BJ (cell line): Measurements from ENCODE around the gene POU4F3. TPM values are rescaled to one million over a fixed set of nuclear protein-coding genes. Genes with fewer than 3 reads are reported as not detected.

Experiments used
- CTCF ChIA-PET: fragments of 350-600 bp; formaldehyde crosslinking; extraction: SDS; loops from one replicate; lab custom pipeline; 2021; ENCODE audit warnings: antibody characterized with exemption, inconsistent platforms; lab: Yijun Ruan, JAX
- POLR2A ChIA-PET: fragments of 300-600 bp; sonication (Branson Sonifier 250); formaldehyde crosslinking; extraction: SDS; loops from one replicate; lab custom pipeline; 2021; ENCODE audit warnings: antibody characterized with exemption; lab: Charles Lee
- DNase-seq: peaks from one replicate; pipeline ENCODE4 v3.0.0-alpha.2; 2011; ENCODE audit warnings: low read depth
- H3K27me3 ChIP-seq: 2 replicates; pipeline ENCODE4 v1.6.0; 2011; ENCODE audit warnings: low read length; ENCODE audit not compliant: control insufficient read depth, insufficient read depth
- H3K36me3 ChIP-seq: 2 replicates; pipeline ENCODE4 v1.5.1; 2011; ENCODE audit warnings: low read length; ENCODE audit not compliant: control insufficient read depth, insufficient read depth
- H3K4me3 ChIP-seq: 2 replicates; pipeline ENCODE4 v1.5.1; 2011; ENCODE audit warnings: low read depth, mild to moderate bottlenecking, control low read depth, low read length
- polyA plus RNA-seq: library from polyadenylated mRNA; depleted of rRNA; stranded (reverse); fragments of >200 nt; gene quantifications from 2 replicates; pipeline ENCODE4 v1.2.3, GENCODE V29; 2011
- TF ChIP-seq, protein P1 (sequence below): IDR thresholded peaks from 2 replicates; pipeline ENCODE4 v1.5.1; 2011; ENCODE audit warnings: low read depth, mild to moderate bottlenecking, control low read depth, inconsistent platforms, low read length, moderate library complexity; ENCODE audit not compliant: insufficient read depth

POU4F3 gene
- polyA plus RNA-seq, 1 experiment: 0.04 TPM

DNA sequence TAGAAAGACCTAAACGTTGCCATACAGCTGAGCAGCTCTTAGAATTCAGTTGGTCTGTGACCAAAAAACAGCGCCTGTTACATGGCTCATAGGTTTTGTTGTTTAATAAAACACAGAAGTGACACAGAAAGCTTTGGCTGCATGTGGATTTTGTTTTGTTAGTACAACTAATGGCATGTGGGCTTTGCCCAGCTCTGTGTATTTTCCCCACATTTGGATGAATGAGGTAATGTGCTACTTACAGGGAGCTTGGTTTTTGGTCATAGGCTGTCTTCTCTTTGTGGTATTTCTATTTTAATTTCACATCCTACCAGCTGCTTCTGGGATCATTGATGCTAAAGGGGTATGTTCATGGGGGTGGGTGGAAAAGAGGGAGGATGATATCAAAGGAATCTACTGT lies 37.0 kb upstream of the POU4F3 start:
- TF ChIP-seq, protein P1, sequence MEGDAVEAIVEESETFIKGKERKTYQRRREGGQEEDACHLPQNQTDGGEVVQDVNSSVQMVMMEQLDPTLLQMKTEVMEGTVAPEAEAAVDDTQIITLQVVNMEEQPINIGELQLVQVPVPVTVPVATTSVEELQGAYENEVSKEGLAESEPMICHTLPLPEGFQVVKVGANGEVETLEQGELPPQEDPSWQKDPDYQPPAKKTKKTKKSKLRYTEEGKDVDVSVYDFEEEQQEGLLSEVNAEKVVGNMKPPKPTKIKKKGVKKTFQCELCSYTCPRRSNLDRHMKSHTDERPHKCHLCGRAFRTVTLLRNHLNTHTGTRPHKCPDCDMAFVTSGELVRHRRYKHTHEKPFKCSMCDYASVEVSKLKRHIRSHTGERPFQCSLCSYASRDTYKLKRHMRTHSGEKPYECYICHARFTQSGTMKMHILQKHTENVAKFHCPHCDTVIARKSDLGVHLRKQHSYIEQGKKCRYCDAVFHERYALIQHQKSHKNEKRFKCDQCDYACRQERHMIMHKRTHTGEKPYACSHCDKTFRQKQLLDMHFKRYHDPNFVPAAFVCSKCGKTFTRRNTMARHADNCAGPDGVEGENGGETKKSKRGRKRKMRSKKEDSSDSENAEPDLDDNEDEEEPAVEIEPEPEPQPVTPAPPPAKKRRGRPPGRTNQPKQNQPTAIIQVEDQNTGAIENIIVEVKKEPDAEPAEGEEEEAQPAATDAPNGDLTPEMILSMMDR: no peak
- ChIA-PET CTCF (interaction anchor here (1.2 kb wide), 1 partner anchor 9 kb away, joined by 3 read pairs; no protein-coding TSS in a partner anchor), POLR2A (no interaction called here)
- H3K4me3 ChIP-seq: no peak overlapping the region
- DNase-seq: no peak
- no peaks in the 10 kb centered on the region for H3K36me3 ChIP-seq
- H3K27me3 ChIP-seq: peaks cover 1% of the 10 kb centered on the region

DNA sequence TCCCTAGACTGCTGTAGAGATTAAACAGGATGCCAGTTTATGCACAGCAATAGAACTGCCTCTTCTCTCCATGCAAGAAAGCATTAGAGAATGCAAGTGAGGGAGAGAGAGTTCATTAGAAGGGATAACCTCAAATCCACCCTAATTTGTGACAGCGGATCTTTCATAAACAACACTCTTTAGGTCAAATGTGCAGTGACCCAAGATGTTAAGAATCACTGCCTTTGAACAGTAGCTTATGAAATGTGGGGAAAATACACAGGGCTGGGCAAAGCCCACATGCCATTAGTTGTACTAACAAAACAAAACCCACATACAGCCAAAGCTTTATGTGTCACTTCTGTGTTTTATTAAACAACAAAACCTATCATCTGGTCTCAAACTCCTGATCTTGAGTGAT lies 36.2 kb upstream of the POU4F3 start:
- DNase-seq: no peak
- CTCF ChIA-PET: no interaction called here
- POLR2A ChIA-PET: no interaction called here
- H3K36me3 ChIP-seq: no peaks in the 10 kb centered on the region
- TF ChIP-seq, protein P1: no peak
- H3K4me3 ChIP-seq: no peak overlapping the region
- peaks cover 1% of the 10 kb centered on the region for H3K27me3 ChIP-seq

DNA sequence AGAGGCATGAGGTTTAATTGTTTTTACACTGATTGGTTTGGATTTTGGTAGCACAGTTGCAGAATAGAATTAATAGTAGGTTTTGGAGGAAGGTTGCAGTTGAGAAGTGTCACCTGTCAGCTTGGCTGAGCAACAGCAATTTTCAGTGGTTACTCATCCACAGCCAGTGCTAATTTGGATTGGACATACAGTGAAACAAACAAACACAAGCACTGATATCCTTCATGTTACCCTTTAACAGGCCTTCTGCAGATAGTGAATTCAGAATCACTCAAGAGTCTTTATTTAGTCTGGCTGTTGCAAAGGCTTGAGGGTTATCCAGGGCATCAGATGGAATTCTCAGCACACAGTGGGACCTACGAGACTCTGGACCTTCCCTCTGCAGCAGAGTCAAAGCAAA lies 31.8 kb upstream of the POU4F3 start:
- TF ChIP-seq, protein P1: no peak
- DNase-seq: no peak
- H3K27me3 ChIP-seq: peaks cover 1% of the 10 kb centered on the region
- no peaks in the 10 kb centered on the region for H3K36me3 ChIP-seq
- CTCF ChIA-PET: no interaction called here
- no peak overlapping the region for H3K4me3 ChIP-seq
- POLR2A ChIA-PET: no interaction called here

DNA sequence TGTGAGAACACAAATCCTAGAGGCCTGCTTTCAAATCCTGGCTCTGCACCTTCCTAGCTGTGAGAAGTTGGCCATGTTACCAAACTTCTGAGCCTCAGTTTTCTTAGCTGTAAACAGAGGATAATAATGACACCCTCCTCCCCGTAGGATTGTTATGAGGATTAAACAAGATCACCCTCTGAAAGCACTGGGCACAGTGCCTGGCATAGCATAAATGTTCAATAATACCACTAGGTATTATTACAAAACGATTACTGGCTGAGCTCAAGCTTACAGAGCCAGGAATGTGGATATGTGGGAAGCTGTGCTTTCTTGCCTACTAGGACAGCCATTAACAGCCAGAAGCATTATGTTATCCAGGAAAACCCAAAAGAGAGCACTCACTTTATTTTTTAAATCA lies 30.8 kb upstream of the POU4F3 start:
- ChIA-PET POLR2A (no interaction called here), CTCF (no interaction called here)
- Histone ChIP-seq H3K27me3 (peaks cover 1% of the 10 kb centered on the region), H3K4me3 (no peak overlapping the region), H3K36me3 (no peaks in the 10 kb centered on the region)
- DNase-seq: no peak
- TF ChIP-seq, protein P1: no peak

DNA sequence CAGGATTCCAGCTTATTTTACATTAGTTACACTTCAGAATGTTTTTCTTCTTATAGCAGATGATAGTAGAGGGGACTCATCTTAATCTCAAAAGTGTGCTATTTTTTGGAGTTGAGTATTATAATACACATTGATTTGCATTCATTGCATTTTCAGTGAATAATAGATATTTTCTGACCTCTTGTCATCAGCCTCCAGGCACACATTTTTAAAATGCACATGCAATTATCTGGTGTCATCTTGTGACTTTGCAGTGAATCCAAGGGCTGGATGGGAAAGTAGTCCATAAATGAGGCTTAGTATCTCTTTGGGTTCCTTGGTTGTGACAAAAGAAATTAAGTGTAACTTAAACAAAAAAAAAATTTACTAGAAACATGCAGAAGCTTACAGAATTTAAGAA lies 28.1 kb upstream of the POU4F3 start:
- CTCF ChIA-PET: interaction anchor here (1.1 kb wide), 2 partner anchors 9 to 90 kb away, joined by 3 to 4 read pairs; no protein-coding TSS in a partner anchor

More for the DNA sequence above, 28.1 kb upstream of the POU4F3 start:
- H3K27me3 ChIP-seq: no peaks in the 10 kb centered on the region
- H3K4me3 ChIP-seq: no peak overlapping the region
- DNase-seq: no peak
- POLR2A ChIA-PET: no interaction called here
- TF ChIP-seq, protein P1: no peak
- no peaks in the 10 kb centered on the region for H3K36me3 ChIP-seq
